Fibroblast of the aortic adventitia (primary cell): ENCODE results near the gene SLIT3. TPM values are rescaled to one million over a fixed set of nuclear protein-coding genes. Genes with fewer than 3 reads are reported as not detected.

Source experiments
- DNase-seq: peaks from one replicate; pipeline ENCODE4 v3.0.0-alpha.2; 2010; ENCODE audit warnings: low read depth
- H3K4me3 ChIP-seq: 2 replicates; pipeline ENCODE4 v1.5.1; 2011; ENCODE audit warnings: low read depth, mild to moderate bottlenecking, control low read depth, low read length, moderate library complexity
- total RNA-seq: library from RNA; depleted of rRNA; stranded (reverse); fragments of >200 nt; gene quantifications from 2 replicates; pipeline ENCODE4 v1.2.3, GENCODE V29; 2012; ENCODE audit warnings: low replicate concordance
- TF ChIP-seq, protein P1 (sequence below): IDR thresholded peaks from 2 replicates; pipeline ENCODE4 v1.5.1; 2011; ENCODE audit warnings: mild to moderate bottlenecking, low read length, control low read depth, inconsistent platforms; ENCODE audit not compliant: insufficient read depth

SLIT3 gene
- total RNA-seq, 1 donor, result 65.3 TPM

DNA sequence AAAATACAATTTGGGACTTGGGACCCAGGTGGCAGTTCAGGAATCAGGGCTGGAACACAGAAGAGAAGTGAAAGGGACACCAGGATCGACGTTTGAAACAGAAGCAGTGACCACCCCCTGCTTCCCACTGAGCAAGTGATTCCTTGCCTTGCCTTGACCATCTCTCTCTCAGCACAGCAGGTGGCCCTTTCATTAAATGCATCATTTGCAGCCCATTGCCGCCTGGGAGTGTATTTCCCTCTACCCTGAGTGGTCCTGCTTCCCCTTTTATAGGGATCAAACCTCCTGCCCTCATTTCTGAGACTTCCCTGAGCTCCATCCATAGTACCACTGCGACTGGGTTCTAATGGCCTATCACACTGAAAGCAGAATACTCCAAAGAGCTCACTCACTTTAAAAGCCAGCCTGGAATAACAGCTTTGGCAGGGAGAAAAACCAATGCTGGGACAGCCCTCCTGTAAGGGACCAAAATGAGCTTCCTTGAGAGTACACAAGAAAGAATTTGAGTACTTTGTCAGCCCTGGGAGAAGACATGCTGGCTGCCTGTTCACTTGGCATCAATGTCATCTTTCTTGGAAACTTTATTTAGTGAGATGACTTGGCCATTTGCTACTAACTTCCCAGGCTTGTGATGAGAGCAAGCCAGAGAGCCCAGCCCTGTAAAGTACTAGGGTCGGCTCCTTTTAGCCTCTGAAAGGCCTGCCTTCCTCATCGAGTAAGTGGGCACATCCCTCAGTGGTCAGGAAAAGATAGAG, 149.7 kb downstream of the SLIT3 start:
- DNase-seq, result no peak
- no peak overlapping the region for H3K4me3 ChIP-seq
- TF ChIP-seq, protein P1, sequence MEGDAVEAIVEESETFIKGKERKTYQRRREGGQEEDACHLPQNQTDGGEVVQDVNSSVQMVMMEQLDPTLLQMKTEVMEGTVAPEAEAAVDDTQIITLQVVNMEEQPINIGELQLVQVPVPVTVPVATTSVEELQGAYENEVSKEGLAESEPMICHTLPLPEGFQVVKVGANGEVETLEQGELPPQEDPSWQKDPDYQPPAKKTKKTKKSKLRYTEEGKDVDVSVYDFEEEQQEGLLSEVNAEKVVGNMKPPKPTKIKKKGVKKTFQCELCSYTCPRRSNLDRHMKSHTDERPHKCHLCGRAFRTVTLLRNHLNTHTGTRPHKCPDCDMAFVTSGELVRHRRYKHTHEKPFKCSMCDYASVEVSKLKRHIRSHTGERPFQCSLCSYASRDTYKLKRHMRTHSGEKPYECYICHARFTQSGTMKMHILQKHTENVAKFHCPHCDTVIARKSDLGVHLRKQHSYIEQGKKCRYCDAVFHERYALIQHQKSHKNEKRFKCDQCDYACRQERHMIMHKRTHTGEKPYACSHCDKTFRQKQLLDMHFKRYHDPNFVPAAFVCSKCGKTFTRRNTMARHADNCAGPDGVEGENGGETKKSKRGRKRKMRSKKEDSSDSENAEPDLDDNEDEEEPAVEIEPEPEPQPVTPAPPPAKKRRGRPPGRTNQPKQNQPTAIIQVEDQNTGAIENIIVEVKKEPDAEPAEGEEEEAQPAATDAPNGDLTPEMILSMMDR, result no peak

DNA sequence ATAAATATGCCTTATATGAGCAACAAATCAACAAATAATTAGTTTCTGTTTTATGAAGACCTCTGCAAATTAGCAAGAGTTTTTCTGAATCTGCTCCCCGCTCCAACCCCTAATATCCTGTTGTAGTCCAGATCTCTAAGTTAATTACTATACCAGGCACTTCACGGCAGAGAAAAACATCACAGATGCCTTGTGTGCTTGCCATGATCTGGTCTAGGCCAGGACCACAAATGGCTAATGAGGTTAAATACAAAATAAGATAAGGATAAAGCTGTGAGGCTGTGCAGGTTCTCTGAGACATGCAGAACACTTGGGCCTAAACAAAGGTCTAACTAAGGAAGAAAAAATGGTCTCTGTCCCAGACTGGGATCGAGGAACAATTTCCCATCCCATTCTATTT, 150.8 kb downstream of the SLIT3 start:
- no peak overlapping the region for H3K4me3 ChIP-seq
- DNase-seq, result no peak
- TF ChIP-seq, protein P1, result no peak

DNA sequence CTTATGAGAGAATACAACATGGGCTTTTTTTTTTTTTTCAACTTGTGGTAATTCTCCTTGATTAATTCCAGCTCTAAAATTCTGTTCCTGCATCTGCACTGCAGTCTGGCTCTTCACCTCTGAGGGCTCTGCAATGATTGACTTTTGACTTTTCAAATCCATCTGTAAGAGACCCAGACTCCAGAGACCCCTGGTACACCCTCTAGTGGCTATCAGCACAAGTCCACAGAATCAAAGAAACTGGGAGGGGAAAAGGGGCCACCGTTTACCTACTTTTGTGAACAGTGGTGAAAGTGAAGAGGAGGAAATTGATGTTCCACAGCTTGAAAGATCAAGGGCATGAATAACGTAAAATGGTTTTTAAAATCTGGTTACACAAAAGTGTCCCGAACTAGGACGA, 151.6 kb downstream of the SLIT3 start:
- DNase-seq, result no peak
- TF ChIP-seq, protein P1, result no peak
- no peak overlapping the region for H3K4me3 ChIP-seq

- no peak for DNase-seq
- no peak overlapping the region for H3K4me3 ChIP-seq
- TF ChIP-seq, protein P1, result no peak
These were observed 152.7 kb downstream of the SLIT3 start for GRCh38 chr5:169148138-169148740.

GRCh38 chr5:169147534-169147933, 153.4 kb downstream of the SLIT3 start:
- no peak for DNase-seq
- TF ChIP-seq, protein P1, result no peak
- H3K4me3 ChIP-seq, result no peak overlapping the region

- H3K4me3 ChIP-seq, result no peak overlapping the region
- TF ChIP-seq, protein P1, result no peak
- DNase-seq, result peak; percentile 45
These were observed 154.8 kb downstream of the SLIT3 start for GRCh38 chr5:169146158-169146557.
